SK-N-SH (cell line): ENCODE data around the gene LGR4. TPM values are rescaled to one million over a fixed set of nuclear protein-coding genes. Genes with fewer than 3 reads are reported as not detected.

Experiments
- CTCF ChIA-PET: fragments of 300-600, 350-600 bp; formaldehyde crosslinking; extraction: SDS; loops from one replicate; lab custom pipeline; 2021; lab: Yijun Ruan, JAX
- POLR2A ChIA-PET: fragments of 350-600 bp; sonication (Branson Sonifier 250); formaldehyde crosslinking; extraction: SDS; loops from one replicate; lab custom pipeline; 2020; ENCODE audit warnings: antibody characterized with exemption, inconsistent platforms; lab: Yijun Ruan, JAX
- DNase-seq: peaks from one replicate; pipeline ENCODE4 v3.0.0; 2012
- H2AFZ ChIP-seq: fragments of 200-600 bp; sonication (generic); 2 replicates; pipeline ENCODE4 v1.8.1; 2016; ENCODE audit warnings: antibody characterized with exemption, mild to moderate bottlenecking, low read depth
- H3F3A ChIP-seq: fragments of 200-600 bp; sonication (generic); replicated peaks from 2 replicates; pipeline ENCODE3; 2016; ENCODE audit warnings: antibody characterized with exemption, mild to moderate bottlenecking; ENCODE audit not compliant: insufficient read depth
- H3K27ac ChIP-seq, 2 experiments: fragments of 200-500 bp in 1 of 2; fragments of 200-600 bp in 1 of 2; sonication (Bioruptor generic) in 1 of 2; sonication (generic), shearing (Covaris generic) in 1 of 2; 2 replicates each; pipeline versions ENCODE4 v1.5.1 to v1.6.1; 2014 to 2016; ENCODE audit warnings: low read depth in 2 of 2, inconsistent platforms in 1 of 2, low read length in 1 of 2, mild to moderate bottlenecking in 1 of 2, mixed read lengths in 1 of 2
- H3K27me3 ChIP-seq: fragments of 200-600 bp; sonication (generic), shearing (Covaris generic); 2 replicates; pipeline ENCODE4 v1.6.1; 2016; ENCODE audit warnings: mixed run types; ENCODE audit not compliant: insufficient read depth
- H3K36me3 ChIP-seq, 2 experiments: fragments of 200-500 bp in 1 of 2; fragments of 200-600 bp in 1 of 2; sonication (Bioruptor generic) in 1 of 2; sonication (generic) in 1 of 2; replicated peaks in 1 of 2; 2 replicates each; pipeline versions ENCODE3 to v1.5.1; 2014 to 2016; ENCODE audit warnings: low read length in 1 of 2, mild to moderate bottlenecking in 1 of 2; ENCODE audit not compliant: insufficient read depth in 2 of 2, control insufficient read depth in 1 of 2
- H3K4me1 ChIP-seq, 2 experiments: fragments of 200-500 bp in 1 of 2; fragments of 200-600 bp in 1 of 2; sonication (Bioruptor generic) in 1 of 2; sonication (generic), shearing (Covaris generic) in 1 of 2; 2 replicates each; pipeline versions ENCODE4 v1.5.1 to v1.6.1; 2014 to 2016; ENCODE audit warnings: low read depth in 1 of 2, low read length in 1 of 2, mixed run types in 1 of 2; ENCODE audit not compliant: insufficient read depth in 2 of 2, control insufficient read depth in 1 of 2
- H3K4me2 ChIP-seq: fragments of 200-600 bp; sonication (generic), shearing (Covaris generic); 2 replicates; pipeline ENCODE4 v1.6.1; 2017; ENCODE audit warnings: mixed run types
- H3K4me3 ChIP-seq, 2 experiments: fragments of 200-500 bp in 1 of 2; fragments of 200-600 bp in 1 of 2; sonication (Bioruptor generic) in 1 of 2; sonication (generic), shearing (Covaris generic) in 1 of 2; 2 replicates each; pipeline versions ENCODE4 v1.5.1 to v1.8.1; 2014 to 2016; ENCODE audit warnings: low read depth in 2 of 2, inconsistent platforms in 1 of 2, low read length in 1 of 2, mild to moderate bottlenecking in 1 of 2, mixed read lengths in 1 of 2, moderate library complexity in 1 of 2
- H3K79me2 ChIP-seq: fragments of 200-600 bp; sonication (generic); 2 replicates; pipeline ENCODE4 v1.8.1; 2017; ENCODE audit warnings: mild to moderate bottlenecking; ENCODE audit not compliant: insufficient read depth
- H3K9ac ChIP-seq: fragments of 200-600 bp; sonication (generic); 2 replicates; pipeline ENCODE4 v1.6.1; 2017; ENCODE audit warnings: mixed run types
- H3K9me2 ChIP-seq: fragments of 200-600 bp; sonication (generic); 2 replicates; pipeline ENCODE4 v1.6.1; 2017; ENCODE audit warnings: mixed run types
- H3K9me3 ChIP-seq: fragments of 200-600 bp; sonication (generic); 2 replicates; pipeline ENCODE4 v1.6.1; 2017; ENCODE audit warnings: mixed run types, mild to moderate bottlenecking, moderate library complexity
- H4K20me1 ChIP-seq: fragments of 200-600 bp; sonication (generic); 2 replicates; pipeline ENCODE4 v1.6.1; 2017; ENCODE audit warnings: mild to moderate bottlenecking, mixed run types; ENCODE audit not compliant: insufficient read depth
- EZH2phosphoT487 ChIP-seq: fragments of 200-600 bp; sonication (generic); IDR thresholded peaks from 2 replicates; pipeline ENCODE4 v1.6.1; 2017; ENCODE audit warnings: low read depth, mixed run types, mild to moderate bottlenecking, antibody characterized with exemption, moderate library complexity, borderline replicate concordance
- FOSL2 ChIP-seq: IDR thresholded peaks from 2 replicates; pipeline ENCODE4 v1.4.0; 2012; ENCODE audit warnings: low read depth, mild to moderate bottlenecking, moderate library complexity, borderline replicate concordance
- FOXJ3 ChIP-seq: sonication (generic); formaldehyde crosslinking; IDR thresholded peaks from 2 replicates; pipeline ENCODE4 v1.5.1; 2020; ENCODE audit warnings: mild to moderate bottlenecking, missing genetic modification reagents
- GABPA ChIP-seq: IDR thresholded peaks from 2 replicates; pipeline ENCODE4 v1.4.0; 2012; ENCODE audit warnings: low read depth, mild to moderate bottlenecking
- GATA2 ChIP-seq: sonication (generic); formaldehyde crosslinking; IDR thresholded peaks from 2 replicates; pipeline ENCODE4 v1.5.0; 2020; ENCODE audit warnings: mild to moderate bottlenecking, missing genetic modification reagents
- JUND ChIP-seq: IDR thresholded peaks from 2 replicates; pipeline ENCODE4 v1.4.0; 2012
- MAX ChIP-seq: IDR thresholded peaks from 2 replicates; pipeline ENCODE4 v1.4.0; 2012; ENCODE audit warnings: low read depth
- MXI1 ChIP-seq: IDR thresholded peaks from 2 replicates; pipeline ENCODE4 v1.6.1; 2012; ENCODE audit warnings: mild to moderate bottlenecking, low read depth, low read length, improper control_type of control experiment
- PBX3 ChIP-seq: IDR thresholded peaks from 2 replicates; pipeline ENCODE4; 2012
- RXRA ChIP-seq: IDR thresholded peaks from 2 replicates; pipeline ENCODE4 v1.4.0; 2012; ENCODE audit warnings: low read depth, mild to moderate bottlenecking, borderline replicate concordance
- TCF12 ChIP-seq: IDR thresholded peaks from 2 replicates; pipeline ENCODE4 v1.4.0; 2012
- USF1 ChIP-seq: IDR thresholded peaks from 2 replicates; pipeline ENCODE4 v1.4.0; 2012; ENCODE audit warnings: low read depth, borderline replicate concordance
- YY1 ChIP-seq: IDR thresholded peaks from 2 replicates; pipeline ENCODE4 v1.4.0; 2012; ENCODE audit warnings: low read depth, mild to moderate bottlenecking
- ZBTB33 ChIP-seq: IDR thresholded peaks from 2 replicates; pipeline ENCODE4 v1.4.0; 2012; ENCODE audit warnings: low read depth, borderline replicate concordance
- WGBS: methylation state at CpG from one replicate; pipeline ENCODE4 v1.1.6; 2017; ENCODE audit warnings: low lambda C conversion rate; 5-methylcytosine and 5-hydroxymethylcytosine counted together
- polyA plus RNA-seq, 3 experiments: library from polyadenylated mRNA; depleted of rRNA; stranded (reverse); fragments of >200 nt; gene quantifications; 2 replicates each; pipeline ENCODE4 v1.2.3, GENCODE V29; 2012

The LGR4 gene
- polyA plus RNA-seq, 1 of the 3 experiments (the other 2 are of a cell fraction), result 2.6 TPM

- POLR2A ChIA-PET, result no interaction called here
- H3K4me1 ChIP-seq, result peaks cover 5 to 26% of the 10 kb centered on the region in 2 experiments; a peak in 3 of 4 replicates
- no peak overlapping the region for H2AFZ ChIP-seq
- H3F3A ChIP-seq, result no peaks in the 10 kb centered on the region
- H3K9me2 ChIP-seq, result no peaks in the 10 kb centered on the region
- TF ChIP-seq EZH2phosphoT487, result no peak
- TF ChIP-seq FOXJ3 (CRISPR knock-in tag), result no peak
- TF ChIP-seq PBX3, result no peak
- no peak for TF ChIP-seq RXRA
- TF ChIP-seq TCF12, result no peak
- no peak for TF ChIP-seq USF1
- no peak for TF ChIP-seq MXI1
- no peak for TF ChIP-seq ZBTB33
- no peak for TF ChIP-seq FOSL2
- no peak overlapping the region for H3K4me2 ChIP-seq
- H3K9ac ChIP-seq, result no peak overlapping the region
- H3K9me3 ChIP-seq, result no peaks in the 10 kb centered on the region
- CTCF ChIA-PET, result no interaction called here
- H3K27ac ChIP-seq, result no peak overlapping the region
- H3K79me2 ChIP-seq, result peaks cover 6% of the 10 kb centered on the region; the same call in 1 of the 2 replicates
- H4K20me1 ChIP-seq, result no peaks in the 10 kb centered on the region
- DNase-seq, result no peak
- 93% methylated on average over 5 of the region's 5 CpGs for WGBS
- H3K36me3 ChIP-seq, result no peaks in the 10 kb centered on the region
- H3K4me3 ChIP-seq, result no peak overlapping the region
- H3K27me3 ChIP-seq, result no peaks in the 10 kb centered on the region
These were observed 25.1 kb downstream of the LGR4 start for GRCh38 chr11:27447288-27448183.

- WGBS, result 96% methylated on average over 4 of the region's 4 CpGs
- H3K4me1 ChIP-seq, result peaks cover 5 to 11% of the 10 kb centered on the region in 2 experiments; a peak in 3 of 4 replicates
- no peaks in the 10 kb centered on the region for H3K9me2 ChIP-seq
- H3K27ac ChIP-seq, result no peak overlapping the region
- no peak overlapping the region for H3K4me3 ChIP-seq
- H3K4me2 ChIP-seq, result no peak overlapping the region
- TF ChIP-seq TCF12, result no peak
- TF ChIP-seq GABPA, result no peak
- no peak for TF ChIP-seq MAX
- TF ChIP-seq MXI1, result no peak
- no peak for TF ChIP-seq GATA2 (CRISPR knock-in tag)
- TF ChIP-seq JUND, result no peak
- no peak for TF ChIP-seq YY1
- H3K9me3 ChIP-seq, result no peaks in the 10 kb centered on the region
- H2AFZ ChIP-seq, result no peak overlapping the region
- H3K36me3 ChIP-seq, result no peaks in the 10 kb centered on the region
- no peak overlapping the region for H3K9ac ChIP-seq
- peaks cover 10% of the 10 kb centered on the region; the same call in 1 of the 2 replicates for H3K79me2 ChIP-seq
- no peaks in the 10 kb centered on the region for H3K27me3 ChIP-seq
- ChIA-PET POLR2A (no interaction called here), CTCF (interaction anchor here (1.1 to 4.3 kb wide), 3 partner anchors 20 to 262 kb away, joined by 4 to 10 read pairs (median 4); no protein-coding TSS in a partner anchor)
- no peak for DNase-seq
- H3F3A ChIP-seq, result no peaks in the 10 kb centered on the region
- H4K20me1 ChIP-seq, result no peaks in the 10 kb centered on the region
These were observed 27.0 kb downstream of the LGR4 start for GRCh38 chr11:27445625-27446024.
